Panc1 (cell line): ENCODE measurements around the gene ELF3. TPM values are rescaled to one million over a fixed set of nuclear protein-coding genes. Genes with fewer than 3 reads are reported as not detected.
A peak's percentile ranks its signal among the peaks of the same experiment; 100 is the strongest.

Source experiments
- ATAC-seq: fragments of 200-7000 bp; cut with Tn5 transposase; 2 replicates; pipeline ENCODE4 v1.9.1; 2020; ENCODE audit warnings: mild to moderate bottlenecking, moderate library complexity
- BruUV-seq: library from RNA; stranded (reverse); fragments of 400-500 nt; replicated peaks from 2 replicates; lab custom pipeline; 2021; lab: Mats Ljungman, UMichigan
- CTCF ChIA-PET: fragments of 300-600 bp; sonication (Branson Sonifier 250); formaldehyde crosslinking; loops from one replicate; lab custom pipeline; 2022; ENCODE audit warnings: antibody characterized with exemption; lab: Charles Lee
- POLR2A ChIA-PET: fragments of 300-600 bp; sonication (Branson Sonifier 250); formaldehyde crosslinking; loops from one replicate; lab custom pipeline; 2022; ENCODE audit warnings: antibody characterized with exemption; lab: Charles Lee
- DNase-seq: peaks from one replicate; pipeline ENCODE4 v3.0.0-alpha.2; 2010; ENCODE audit warnings: low read depth, low spot score
- H3K27ac ChIP-seq: 2 replicates; pipeline ENCODE4 v1.5.1; 2011; ENCODE audit warnings: mild to moderate bottlenecking, low read length, inconsistent platforms
- H3K27me3 ChIP-seq: fragments of 200-500 bp; sonication (Bioruptor generic); 2 replicates; pipeline ENCODE4 v1.6.0; 2014; ENCODE audit warnings: low read length, inconsistent platforms; ENCODE audit not compliant: control insufficient read depth, insufficient read depth
- H3K36me3 ChIP-seq: fragments of 200-500 bp; sonication (Bioruptor generic); 2 replicates; pipeline ENCODE4 v1.5.1; 2014; ENCODE audit warnings: inconsistent platforms, mild to moderate bottlenecking, low read length, moderate library complexity; ENCODE audit not compliant: control insufficient read depth, insufficient read depth
- H3K4me1 ChIP-seq: 2 replicates; pipeline ENCODE4 v1.5.1; 2011; ENCODE audit warnings: inconsistent platforms, mild to moderate bottlenecking, low read length, moderate library complexity; ENCODE audit not compliant: control insufficient read depth, insufficient read depth
- H3K4me3 ChIP-seq, 2 experiments: 2 replicates each; pipeline ENCODE4 v1.5.1; 2011 to 2012; ENCODE audit warnings: low read depth in 2 of 2, low read length in 2 of 2, mild to moderate bottlenecking in 2 of 2, inconsistent platforms in 1 of 2, moderate library complexity in 1 of 2
- H3K9me3 ChIP-seq: fragments of 200-500 bp; sonication (Bioruptor generic); 2 replicates; pipeline ENCODE4 v1.5.1; 2014; ENCODE audit warnings: low read depth, mild to moderate bottlenecking, inconsistent platforms, low read length, moderate library complexity; ENCODE audit not compliant: control insufficient read depth, insufficient read depth
- POLR2AphosphoS5 ChIP-seq: IDR thresholded peaks from 2 replicates; pipeline ENCODE4 v1.6.1; 2012; ENCODE audit warnings: mild to moderate bottlenecking, low read depth, low read length, moderate library complexity
- SIN3A ChIP-seq: IDR thresholded peaks from 2 replicates; pipeline ENCODE4 v1.6.1; 2012; ENCODE audit warnings: low read depth, mild to moderate bottlenecking, low read length, moderate library complexity, borderline replicate concordance; ENCODE audit not compliant: insufficient read depth
- TCF7L2 ChIP-seq: IDR thresholded peaks from 2 replicates; pipeline ENCODE4 v1.6.1; 2011; ENCODE audit warnings: mild to moderate bottlenecking, low read depth, low read length, inconsistent platforms
- in situ Hi-C: cut with HindIII; loops from 2 replicates; pipeline ENCODE4 v1.10.0; 2016; ENCODE audit warnings: low sequenced_read_pairs, low pct_unique_long_range_greater_than_20kb
- intact Hi-C: fragments of 100-400 bp; cut with micrococcal nuclease; formaldehyde crosslinking; loops from one replicate; pipeline ENCODE4 v1.10.0; 2022; ENCODE audit not compliant: unreplicated experiment
- total RNA-seq: library from RNA; stranded (reverse); gene quantifications from one replicate; pipeline ENCODE4 v1.2.1, GENCODE V29; 2021; ENCODE audit not compliant: unreplicated experiment
- TF ChIP-seq, protein P1 (sequence below), 2 experiments: IDR thresholded peaks; 2 replicates each; pipeline ENCODE4 v1.6.1; 2011 to 2012; ENCODE audit warnings: low read depth in 2 of 2, control low read depth in 1 of 2, low read length in 1 of 2, mild to moderate bottlenecking in 1 of 2, moderate library complexity in 1 of 2; ENCODE audit not compliant: insufficient read depth in 1 of 2
- TF ChIP-seq, protein P2 (sequence below): fragments of 450-650 bp; IDR thresholded peaks from 2 replicates; pipeline ENCODE4 v1.5.1; 2017; ENCODE audit warnings: mild to moderate bottlenecking

ELF3 gene
- total RNA-seq, 1 experiment from 2014 or later, result 126 TPM

DNA sequence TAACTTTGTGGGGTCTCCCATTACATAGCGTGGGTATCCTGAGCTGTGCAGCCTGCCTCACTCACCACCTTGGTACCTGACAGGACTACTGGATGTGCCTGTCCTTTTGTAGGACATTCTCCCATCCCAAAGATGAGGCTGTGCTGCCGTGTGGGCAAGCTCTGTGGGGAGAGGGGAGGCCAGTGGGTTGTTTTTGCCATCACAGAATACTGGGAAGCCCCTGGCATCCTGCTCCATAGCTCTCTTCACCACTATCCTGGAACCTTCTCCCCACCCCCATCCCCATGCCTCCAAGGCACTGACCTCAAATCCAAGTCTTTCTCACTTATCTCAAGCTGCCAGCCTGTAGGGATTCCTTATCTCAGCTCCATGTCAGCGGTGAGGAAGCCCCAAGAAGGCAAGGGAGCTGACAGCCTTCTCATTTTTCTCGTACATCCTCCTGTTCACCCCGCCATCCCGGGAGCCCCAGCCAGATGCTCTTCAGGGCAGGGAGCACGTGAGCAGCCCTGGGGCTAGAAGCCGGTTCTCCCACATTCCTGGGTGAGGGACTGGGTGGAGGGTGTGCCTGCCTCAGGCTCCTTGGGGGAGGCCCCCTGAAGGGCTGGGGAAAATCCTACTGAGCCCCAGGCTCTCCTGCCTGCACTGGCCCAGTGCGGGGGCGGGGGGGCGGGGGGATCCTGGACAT is 2.4 kb upstream of the ELF3 start:
- Histone ChIP-seq H3K4me3 (peak overlapping the region in 1 of 2 experiments; percentile 25; a peak in 2 of 4 replicates), H3K9me3 (no peaks in the 10 kb centered on the region), H3K36me3 (peaks cover 14% of the 10 kb centered on the region), H3K27ac (peak overlapping the region; percentile 82), H3K4me1 (peaks cover 52% of the 10 kb centered on the region), H3K27me3 (no peaks in the 10 kb centered on the region)
- ChIA-PET POLR2A (interaction anchor here (0.5 to 0.7 kb wide), 2 partner anchors 97 to 114 kb away, joined by 3 to 6 read pairs; no protein-coding TSS in a partner anchor), CTCF (interaction anchor here (0.7 to 2.3 kb wide), 6 partner anchors 9 to 120 kb away, joined by 3 to 12 read pairs (median 4); no protein-coding TSS in a partner anchor)
- BruUV-seq, result no TSS peak
- intact Hi-C loops (no loop called here), in situ Hi-C loops (no loop called here)
- ATAC-seq (no peak), DNase-seq (no peak)
- TF ChIP-seq, protein P1, sequence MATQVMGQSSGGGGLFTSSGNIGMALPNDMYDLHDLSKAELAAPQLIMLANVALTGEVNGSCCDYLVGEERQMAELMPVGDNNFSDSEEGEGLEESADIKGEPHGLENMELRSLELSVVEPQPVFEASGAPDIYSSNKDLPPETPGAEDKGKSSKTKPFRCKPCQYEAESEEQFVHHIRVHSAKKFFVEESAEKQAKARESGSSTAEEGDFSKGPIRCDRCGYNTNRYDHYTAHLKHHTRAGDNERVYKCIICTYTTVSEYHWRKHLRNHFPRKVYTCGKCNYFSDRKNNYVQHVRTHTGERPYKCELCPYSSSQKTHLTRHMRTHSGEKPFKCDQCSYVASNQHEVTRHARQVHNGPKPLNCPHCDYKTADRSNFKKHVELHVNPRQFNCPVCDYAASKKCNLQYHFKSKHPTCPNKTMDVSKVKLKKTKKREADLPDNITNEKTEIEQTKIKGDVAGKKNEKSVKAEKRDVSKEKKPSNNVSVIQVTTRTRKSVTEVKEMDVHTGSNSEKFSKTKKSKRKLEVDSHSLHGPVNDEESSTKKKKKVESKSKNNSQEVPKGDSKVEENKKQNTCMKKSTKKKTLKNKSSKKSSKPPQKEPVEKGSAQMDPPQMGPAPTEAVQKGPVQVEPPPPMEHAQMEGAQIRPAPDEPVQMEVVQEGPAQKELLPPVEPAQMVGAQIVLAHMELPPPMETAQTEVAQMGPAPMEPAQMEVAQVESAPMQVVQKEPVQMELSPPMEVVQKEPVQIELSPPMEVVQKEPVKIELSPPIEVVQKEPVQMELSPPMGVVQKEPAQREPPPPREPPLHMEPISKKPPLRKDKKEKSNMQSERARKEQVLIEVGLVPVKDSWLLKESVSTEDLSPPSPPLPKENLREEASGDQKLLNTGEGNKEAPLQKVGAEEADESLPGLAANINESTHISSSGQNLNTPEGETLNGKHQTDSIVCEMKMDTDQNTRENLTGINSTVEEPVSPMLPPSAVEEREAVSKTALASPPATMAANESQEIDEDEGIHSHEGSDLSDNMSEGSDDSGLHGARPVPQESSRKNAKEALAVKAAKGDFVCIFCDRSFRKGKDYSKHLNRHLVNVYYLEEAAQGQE (IDR thresholded peaks at IDR 0.05; ENCODE audit: insufficient read depth in 1 of 2, low read depth in 2 of 2, low read length in 1 of 2), result no peak
- TF ChIP-seq POLR2AphosphoS5 (no peak), SIN3A (no peak), TCF7L2 (no peak)
- TF ChIP-seq, protein P2, sequence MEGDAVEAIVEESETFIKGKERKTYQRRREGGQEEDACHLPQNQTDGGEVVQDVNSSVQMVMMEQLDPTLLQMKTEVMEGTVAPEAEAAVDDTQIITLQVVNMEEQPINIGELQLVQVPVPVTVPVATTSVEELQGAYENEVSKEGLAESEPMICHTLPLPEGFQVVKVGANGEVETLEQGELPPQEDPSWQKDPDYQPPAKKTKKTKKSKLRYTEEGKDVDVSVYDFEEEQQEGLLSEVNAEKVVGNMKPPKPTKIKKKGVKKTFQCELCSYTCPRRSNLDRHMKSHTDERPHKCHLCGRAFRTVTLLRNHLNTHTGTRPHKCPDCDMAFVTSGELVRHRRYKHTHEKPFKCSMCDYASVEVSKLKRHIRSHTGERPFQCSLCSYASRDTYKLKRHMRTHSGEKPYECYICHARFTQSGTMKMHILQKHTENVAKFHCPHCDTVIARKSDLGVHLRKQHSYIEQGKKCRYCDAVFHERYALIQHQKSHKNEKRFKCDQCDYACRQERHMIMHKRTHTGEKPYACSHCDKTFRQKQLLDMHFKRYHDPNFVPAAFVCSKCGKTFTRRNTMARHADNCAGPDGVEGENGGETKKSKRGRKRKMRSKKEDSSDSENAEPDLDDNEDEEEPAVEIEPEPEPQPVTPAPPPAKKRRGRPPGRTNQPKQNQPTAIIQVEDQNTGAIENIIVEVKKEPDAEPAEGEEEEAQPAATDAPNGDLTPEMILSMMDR, result no peak

DNA sequence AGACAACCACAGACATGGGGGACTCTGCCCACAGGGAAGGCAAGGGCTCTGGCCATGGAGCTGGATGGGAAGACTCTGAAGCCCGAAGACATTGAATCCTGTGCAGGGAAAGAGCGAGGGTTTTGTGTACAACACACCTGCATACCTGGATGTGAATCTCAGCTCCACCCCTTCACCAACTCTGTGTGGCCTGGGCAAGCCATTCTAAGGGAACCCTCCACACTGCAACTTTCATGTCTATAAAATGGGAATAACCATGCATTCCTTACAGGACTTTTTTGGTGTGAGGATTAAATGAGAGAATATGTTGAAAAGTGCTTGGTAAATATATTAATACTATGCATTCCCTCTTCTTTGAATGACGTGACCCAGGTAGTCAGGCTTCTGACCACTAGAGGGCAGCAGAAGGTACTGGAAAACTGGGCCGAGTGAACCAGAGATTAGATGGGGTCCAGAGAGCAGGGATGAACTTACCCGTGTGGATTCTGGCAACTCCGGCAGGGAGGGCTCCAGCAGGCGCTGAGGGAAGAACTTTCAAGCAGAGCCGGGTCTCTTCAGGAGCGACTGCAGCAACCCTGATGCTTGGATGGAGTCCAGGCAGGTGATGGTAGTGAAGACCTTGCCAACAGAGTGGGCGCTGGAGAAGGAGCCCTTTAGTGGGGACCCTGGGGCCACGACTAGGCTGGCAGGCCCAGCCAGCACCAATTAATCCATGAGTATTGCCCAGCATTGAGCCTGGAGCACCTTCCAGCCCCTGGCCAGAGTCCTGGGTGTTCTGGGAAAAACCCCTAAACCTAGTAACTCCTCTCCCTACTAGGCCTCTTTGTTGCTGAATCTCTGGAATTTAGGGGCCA is 834 bp upstream of the ELF3 start:
- in situ Hi-C loops (no loop called here), intact Hi-C loops (loop anchor here (1.0 kb wide), 1 partner anchor 110 kb away; no protein-coding TSS in a partner anchor)
- POLR2A ChIA-PET, result interaction anchor here (0.7 to 1.6 kb wide), 3 partner anchors 97 to 134 kb away, joined by 3 to 5 read pairs (median 5); no protein-coding TSS in a partner anchor
- Histone ChIP-seq H3K27me3 (no peaks in the 10 kb centered on the region), H3K9me3 (no peaks in the 10 kb centered on the region), H3K4me3 (peak overlapping the region; percentile 13 to 72; a peak in 3 of 4 replicates), H3K27ac (peak overlapping the region; percentile 86), H3K36me3 (peaks cover 12% of the 10 kb centered on the region), H3K4me1 (peaks cover 52% of the 10 kb centered on the region)
- BruUV-seq, result TSS peak; percentile 62
- ATAC-seq, result peak; percentile 84
- CTCF ChIA-PET, result interaction anchor here (0.5 to 2.3 kb wide), 5 partner anchors 10 to 109 kb away, joined by 3 to 11 read pairs (median 5); no protein-coding TSS in a partner anchor
- DNase-seq, result no peak
- TF ChIP-seq, protein P2, result peak; percentile 91
- TF ChIP-seq TCF7L2, result no peak
